Mesodermal cell (in vitro differentiated cells): Measurements from ENCODE around the gene ACADL. TPM values are rescaled to one million over a fixed set of nuclear protein-coding genes. Genes with fewer than 3 reads are reported as not detected.

Experiments used
- H3K27ac ChIP-seq: 2 replicates; pipeline ENCODE4 v1.7.0; 2013; ENCODE audit warnings: mild to moderate bottlenecking, low read depth, low read length, moderate library complexity; ENCODE audit not compliant: severe bottlenecking
- H3K36me3 ChIP-seq: 2 replicates; pipeline ENCODE4 v1.7.1; 2013; ENCODE audit warnings: mild to moderate bottlenecking, low read length, moderate library complexity; ENCODE audit not compliant: control insufficient read depth, insufficient read depth
- H3K4me1 ChIP-seq: one replicate; pipeline ENCODE4 v1.7.1; 2013; ENCODE audit warnings: mild to moderate bottlenecking, low read length; ENCODE audit not compliant: insufficient read depth, control insufficient read depth, poor library complexity, severe bottlenecking
- H3K4me3 ChIP-seq: 2 replicates; pipeline ENCODE4 v1.7.0; 2013; ENCODE audit warnings: low read length, control low read depth, mild to moderate bottlenecking; ENCODE audit not compliant: insufficient read depth, poor library complexity, severe bottlenecking; ENCODE audit errors: extremely low read depth
- H3K9me3 ChIP-seq: 2 replicates; pipeline ENCODE4 v1.7.1; 2013; ENCODE audit warnings: mild to moderate bottlenecking, low read length, moderate library complexity; ENCODE audit not compliant: control insufficient read depth
- WGBS, 2 experiments: methylation state at CpG; one replicate each; pipeline ENCODE4 v1.1.5; 2013; ENCODE audit warnings: missing lambda C conversion rate in 2 of 2; ENCODE audit not compliant: insufficient coverage in 2 of 2; 5-methylcytosine and 5-hydroxymethylcytosine counted together
- polyA plus RNA-seq, 2 experiments: library from polyadenylated mRNA; stranded (reverse); fragments of 50-300 nt; gene quantifications; one replicate each; pipeline ENCODE4 v1.2.3, GENCODE V29; 2013

Gene ACADL
- polyA plus RNA-seq (2013, experiment 1 of 2) = 0.33 TPM
- polyA plus RNA-seq (2013, experiment 2 of 2) = 0.40 TPM

- Histone ChIP-seq H3K4me1 (peaks cover 6% of the 10 kb centered on the region), H3K36me3 (no peaks in the 10 kb centered on the region), H3K9me3 (no peaks in the 10 kb centered on the region), H3K4me3 (peak within 1 kb of the TSS; percentile 49), H3K27ac (no peak within 1 kb of the TSS)
- WGBS, 2 experiments = 1% methylated on average over 59 to 62 of the region's 69 CpGs
These were observed at the start of gene ACADL for GRCh38 chr2:210224941-210225672. Gene ACADL (minus strand): TSS chr2:210225447. CDS start chr2:210225263, 184 bp downstream.

GRCh38 chr2:210271300-210271699, 46.1 kb upstream of the ACADL start:
- Histone ChIP-seq H3K4me3 (no peak overlapping the region), H3K4me1 (no peaks in the 10 kb centered on the region), H3K9me3 (no peaks in the 10 kb centered on the region), H3K27ac (no peak overlapping the region), H3K36me3 (no peaks in the 10 kb centered on the region)

GRCh38 chr2:210269148-210269547, 43.9 kb upstream of the ACADL start:
- no peaks in the 10 kb centered on the region for H3K4me1 ChIP-seq
- 47 to 50% methylated on average over 2 of the region's 3 CpGs for WGBS, 2 experiments
- H3K27ac ChIP-seq = no peak overlapping the region
- H3K36me3 ChIP-seq = no peaks in the 10 kb centered on the region
- H3K4me3 ChIP-seq = no peak overlapping the region
- no peaks in the 10 kb centered on the region for H3K9me3 ChIP-seq

- no peak overlapping the region for H3K27ac ChIP-seq
- no peaks in the 10 kb centered on the region for H3K9me3 ChIP-seq
- H3K36me3 ChIP-seq = no peaks in the 10 kb centered on the region
- H3K4me3 ChIP-seq = no peak overlapping the region
- H3K4me1 ChIP-seq = no peaks in the 10 kb centered on the region
- WGBS, 2 experiments = no CpG with 5 or more reads among the region's 1 CpG
These were observed 43.0 kb upstream of the ACADL start for GRCh38 chr2:210268281-210268680.

GRCh38 chr2:210267698-210268097, 42.5 kb upstream of the ACADL start:
- Histone ChIP-seq H3K4me3 (no peak overlapping the region), H3K4me1 (no peaks in the 10 kb centered on the region), H3K36me3 (no peaks in the 10 kb centered on the region), H3K9me3 (no peaks in the 10 kb centered on the region), H3K27ac (no peak overlapping the region)
- no CpG with 5 or more reads among the region's 1 CpG for WGBS, 2 experiments

GRCh38 chr2:210264282-210264681, 39.0 kb upstream of the ACADL start:
- no peak overlapping the region for H3K4me3 ChIP-seq
- WGBS, 2 experiments = 75 to 80% methylated on average over 1 of the region's 1 CpG
- H3K36me3 ChIP-seq = no peaks in the 10 kb centered on the region
- H3K4me1 ChIP-seq = no peaks in the 10 kb centered on the region
- H3K9me3 ChIP-seq = no peaks in the 10 kb centered on the region
- H3K27ac ChIP-seq = no peak overlapping the region

GRCh38 chr2:210263841-210264240, 38.6 kb upstream of the ACADL start:
- H3K4me1 ChIP-seq = no peaks in the 10 kb centered on the region
- no peaks in the 10 kb centered on the region for H3K9me3 ChIP-seq
- 78 to 100% methylated on average over 2 of the region's 2 CpGs for WGBS, 2 experiments
- no peak overlapping the region for H3K4me3 ChIP-seq
- H3K36me3 ChIP-seq = no peaks in the 10 kb centered on the region
- no peak overlapping the region for H3K27ac ChIP-seq

- H3K36me3 ChIP-seq = no peaks in the 10 kb centered on the region
- no peaks in the 10 kb centered on the region for H3K9me3 ChIP-seq
- WGBS, 2 experiments = 70% methylated on average over 2 of the region's 2 CpGs; no CpG with 5 or more reads in 1 of the 2 experiments
- no peak overlapping the region for H3K4me3 ChIP-seq
- no peaks in the 10 kb centered on the region for H3K4me1 ChIP-seq
- no peak overlapping the region for H3K27ac ChIP-seq
These were observed 36.8 kb upstream of the ACADL start for GRCh38 chr2:210262036-210262435.

- no peaks in the 10 kb centered on the region for H3K36me3 ChIP-seq
- no peaks in the 10 kb centered on the region for H3K9me3 ChIP-seq
- no peaks in the 10 kb centered on the region for H3K4me1 ChIP-seq
- H3K27ac ChIP-seq = no peak overlapping the region
- no peak overlapping the region for H3K4me3 ChIP-seq
These were observed 34.4 kb upstream of the ACADL start for GRCh38 chr2:210259687-210260086.

- no peaks in the 10 kb centered on the region for H3K36me3 ChIP-seq
- H3K9me3 ChIP-seq = no peaks in the 10 kb centered on the region
- no peak overlapping the region for H3K4me3 ChIP-seq
- no peak overlapping the region for H3K27ac ChIP-seq
- no peaks in the 10 kb centered on the region for H3K4me1 ChIP-seq
- 69 to 89% methylated on average over 5 to 6 of the region's 7 CpGs for WGBS, 2 experiments
These were observed 27.7 kb upstream of the ACADL start for GRCh38 chr2:210252699-210253606.

GRCh38 chr2:210250622-210251021, 25.4 kb upstream of the ACADL start:
- no peak overlapping the region for H3K4me3 ChIP-seq
- H3K4me1 ChIP-seq = no peaks in the 10 kb centered on the region
- H3K27ac ChIP-seq = no peak overlapping the region
- no peaks in the 10 kb centered on the region for H3K36me3 ChIP-seq
- no peaks in the 10 kb centered on the region for H3K9me3 ChIP-seq
- 80% methylated on average over 1 of the region's 1 CpG; no CpG with 5 or more reads in 1 of the 2 experiments for WGBS, 2 experiments
